ENCODE data around the gene SNRPA. TPM values are rescaled to one million over a fixed set of nuclear protein-coding genes. Genes with fewer than 3 reads are reported as not detected.

SNRPA gene
- total and polyA plus RNA-seq, 2 of the 8 experiments (the other 6 are each of a cell fraction or from before 2014, with no cell fraction given): 201 to 202 TPM

DNA sequence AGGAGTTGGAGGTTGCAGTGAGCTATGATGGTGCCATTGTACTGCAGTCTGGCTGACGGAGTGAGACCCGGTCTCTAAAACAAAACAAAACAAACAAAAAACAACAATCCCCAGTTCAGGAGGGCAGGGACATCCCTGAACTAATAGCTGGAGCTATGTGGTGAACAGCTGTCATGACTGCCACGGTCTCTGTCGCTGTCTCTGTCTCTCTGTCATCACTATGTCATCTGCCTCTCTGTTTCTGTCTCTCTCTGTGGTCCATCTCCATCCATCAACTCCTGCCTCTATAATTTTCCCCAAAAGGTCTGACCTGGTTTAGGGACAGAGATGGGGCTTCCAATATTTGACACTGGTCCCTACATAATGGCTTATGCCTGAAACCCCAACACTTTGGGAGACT lies 26.7 kb upstream of the SNRPA start:
- H3K4me2 ChIP-seq (ENCODE audit: insufficient read depth in 1 of 2, low read depth in 2 of 2, low read length in 2 of 2): no peak overlapping the region
- H4K8ac ChIP-seq (ENCODE audit: extremely low read depth, insufficient read depth, low read length): no peak overlapping the region
- no peak overlapping the region for H3K27ac ChIP-seq (ENCODE audit: low read depth, low read length)
- H3K4ac ChIP-seq (replicated peaks; ENCODE audit: insufficient read length, low read depth, low read length): no peak overlapping the region
- H2AK5ac ChIP-seq (ENCODE audit: low read depth, low read length): no peak overlapping the region
- FAIRE-seq (no peak), DNase-seq (ENCODE audit: low read depth in 1 of 2, low spot score in 2 of 2) (no peak)
- no peak overlapping the region for H2BK20ac ChIP-seq (ENCODE audit: low read length)
- no peaks in the 10 kb centered on the region for H3K27me3 ChIP-seq (replicated peaks in 1 of 4; ENCODE audit: control insufficient read depth in 3 of 4, extremely low read depth in 1 of 4, insufficient read depth in 3 of 4, low read length in 3 of 4)
- no peak overlapping the region for H2BK5ac ChIP-seq (ENCODE audit: low read depth, low read length)
- H2AFZ ChIP-seq (ENCODE audit: low read length): no peak overlapping the region
- ChIA-PET POLR2A (ENCODE audit: partially characterized antibody) (interaction anchor here (1.0 to 2.6 kb wide), 2 partner anchors 11 to 33 kb away, joined by 4 to 9 read pairs; no protein-coding TSS in a partner anchor), CTCF (ENCODE audit: partially characterized antibody) (interaction anchor here (0.5 to 0.6 kb wide), 2 partner anchors 14 to 825 kb away, joined by 3 to 5 read pairs; no protein-coding TSS in a partner anchor)
- H3K14ac ChIP-seq (ENCODE audit: insufficient read length): no peak overlapping the region
- peaks cover 0 to 10% (median 2%) of the 10 kb centered on the region in 4 experiments; a peak in 3 of 8 replicates for H3K36me3 ChIP-seq (ENCODE audit: control insufficient read depth in 2 of 4, insufficient read depth in 4 of 4, low read length in 3 of 4)
- no peaks in the 10 kb centered on the region for H3K9me3 ChIP-seq (ENCODE audit: insufficient read depth in 2 of 2, low read depth in 1 of 2, low read length in 1 of 2)
- no peak overlapping the region for H4K5ac ChIP-seq (ENCODE audit: insufficient read length, low read depth, low read length)
- H3K79me2 ChIP-seq (ENCODE audit: control insufficient read depth in 1 of 2, insufficient read depth in 2 of 2, low read length in 2 of 2): peaks cover 0 to 17% of the 10 kb centered on the region in 2 experiments; a peak in 2 of 4 replicates
- no peak overlapping the region for H3K23ac ChIP-seq (ENCODE audit: insufficient read length)
- H3K79me1 ChIP-seq (ENCODE audit: low read depth, low read length): peaks cover 7% of the 10 kb centered on the region
- WGBS, 2 experiments (ENCODE audit: extremely low coverage in 1 of 2, insufficient coverage in 1 of 2, insufficient read length in 1 of 2, insufficient replicate concordance in 2 of 2, low coverage in 1 of 2, low lambda C conversion rate in 2 of 2, missing lambda C conversion rate in 1 of 2): 94% methylated on average over 4 of the region's 4 CpGs; no CpG with 5 or more reads in 1 of the 2 experiments
- TF ChIP-seq SIN3A (conservative IDR thresholded peaks at IDR 0.05 in 1 of 2, IDR thresholded peaks at IDR 0.05 in 1 of 2; ENCODE audit: low read depth in 1 of 2, low read length in 2 of 2): no peak
- TF ChIP-seq SUZ12 (IDR thresholded peaks at IDR 0.05; ENCODE audit: low read length): no peak
- TF ChIP-seq BRCA1 (IDR thresholded peaks at IDR 0.05; ENCODE audit: low read depth, low read length): no peak
- TF ChIP-seq POU5F1 (IDR thresholded peaks at IDR 0.05; ENCODE audit: low read depth, low read length): no peak
- no peak for TF ChIP-seq SP1 (IDR thresholded peaks at IDR 0.05; ENCODE audit: low read depth, low read length)
- no peak for TF ChIP-seq GABPA (IDR thresholded peaks at IDR 0.05; ENCODE audit: borderline replicate concordance, insufficient read depth, low read length)
- no peak for TF ChIP-seq KDM1A (IDR thresholded peaks at IDR 0.05; ENCODE audit: borderline replicate concordance, low read length)
- no peak for TF ChIP-seq HDAC6 (IDR thresholded peaks at IDR 0.05; ENCODE audit: low read depth, low read length)
- TF ChIP-seq SP2 (IDR thresholded peaks at IDR 0.05; ENCODE audit: low read length): no peak
- no peak for TF ChIP-seq SRF (IDR thresholded peaks at IDR 0.05; ENCODE audit: low read depth, low read length)
- TF ChIP-seq RBBP5 (IDR thresholded peaks at IDR 0.05; ENCODE audit: borderline replicate concordance, low read depth, low read length): no peak
- no peak overlapping the region for H2BK12ac ChIP-seq (ENCODE audit: low read depth, low read length)
- no peak overlapping the region for H3K4me3 ChIP-seq (ENCODE audit: extremely low read depth in 1 of 4, insufficient read depth in 2 of 4, low read depth in 3 of 4, low read length in 4 of 4)
- no peaks in the 10 kb centered on the region for H4K20me1 ChIP-seq (replicated peaks in 1 of 2; ENCODE audit: control insufficient read depth in 1 of 2, insufficient read depth in 2 of 2, low read length in 2 of 2)
- H2BK15ac ChIP-seq (ENCODE audit: low read length): no peak overlapping the region
- no peak overlapping the region for H4K91ac ChIP-seq (replicated peaks; ENCODE audit: insufficient read length, low read length)
- H3K23me2 ChIP-seq (ENCODE audit: low read depth, low read length): no peaks in the 10 kb centered on the region
- no peak overlapping the region for H3K9ac ChIP-seq (replicated peaks in 1 of 4; ENCODE audit: extremely low read depth in 1 of 4, low read depth in 3 of 4, low read length in 3 of 4)
- H3K18ac ChIP-seq (ENCODE audit: extremely low read depth, low read length): no peak overlapping the region
- no peaks in the 10 kb centered on the region; a peak in 1 of 7 replicates for H3K4me1 ChIP-seq (replicated peaks in 1 of 4; ENCODE audit: control insufficient read depth in 3 of 4, insufficient read depth in 4 of 4, low read length in 3 of 4)
- H3K56ac ChIP-seq (replicated peaks; ENCODE audit: insufficient read length, low read depth, low read length): no peak overlapping the region
- no peak overlapping the region for H2BK120ac ChIP-seq (replicated peaks; ENCODE audit: low read depth, low read length)

All from H1 (cell line).